GM18519 (cell line): Measurements from ENCODE around the gene UBE2L6.

Source experiments
- ATAC-seq: cut with Tn5 transposase; IDR thresholded peaks from one replicate; pipeline ENCODE4 v1.9.1; 2021; ENCODE audit warnings: mild to moderate bottlenecking, moderate library complexity; ENCODE audit not compliant: unreplicated experiment, low FRiP score

The UBE2L6 gene

GRCh38 chr11:57530596-57531507 lies 36.6 kb downstream of the UBE2L6 start, which contains the start of gene TIMM10:
TSS of gene TIMM10 (minus strand) at chr11:57530754. CDS start at chr11:57530189, 565 bp downstream.
- ATAC-seq = peak; percentile 99

GRCh38 chr11:57530215-57530595 lies 37.3 kb downstream of the UBE2L6 start:
- ATAC-seq = no peak

DNA sequence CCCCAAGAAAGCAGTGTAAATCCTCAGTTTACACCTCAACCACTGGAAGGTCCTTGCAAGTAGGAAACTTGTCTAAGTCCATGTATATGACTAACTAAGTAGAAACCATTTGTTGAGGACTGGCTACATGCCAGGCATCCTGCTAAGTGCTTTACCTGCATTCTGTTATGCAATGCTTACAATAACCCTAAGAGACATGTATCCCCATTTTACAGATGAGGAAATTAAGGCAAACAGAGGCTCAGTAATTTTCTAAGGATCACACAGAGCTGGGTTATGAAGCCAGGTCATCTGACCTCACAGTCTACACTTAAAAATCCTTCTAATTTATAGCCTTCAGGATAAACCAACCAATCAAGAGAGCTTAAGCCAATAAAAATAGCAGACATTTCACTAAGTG lies 38.5 kb downstream of the UBE2L6 start:
- no peak for ATAC-seq

- no peak for ATAC-seq
These were observed 40.3 kb downstream of the UBE2L6 start for GRCh38 chr11:57527056-57527631.

DNA sequence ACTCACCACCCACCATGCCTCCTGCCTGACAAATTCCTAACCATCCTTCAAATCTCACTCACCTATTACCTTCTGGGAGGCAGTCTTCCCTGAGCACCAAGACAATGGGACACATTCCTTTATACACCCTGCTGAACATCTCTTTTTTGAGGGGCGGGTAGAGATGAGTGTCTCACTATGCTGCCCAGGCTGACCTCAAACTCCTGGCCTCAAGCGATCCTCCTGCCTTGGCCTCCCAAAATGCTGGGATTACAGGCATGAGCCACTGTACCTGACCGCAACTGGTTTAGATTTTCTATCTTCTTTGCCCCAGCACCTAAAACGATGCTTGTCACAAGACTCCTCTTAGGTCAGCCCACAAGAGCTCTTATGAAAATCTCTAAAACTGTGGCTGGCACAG lies 44.1 kb downstream of the UBE2L6 start:
- ATAC-seq = no peak

DNA sequence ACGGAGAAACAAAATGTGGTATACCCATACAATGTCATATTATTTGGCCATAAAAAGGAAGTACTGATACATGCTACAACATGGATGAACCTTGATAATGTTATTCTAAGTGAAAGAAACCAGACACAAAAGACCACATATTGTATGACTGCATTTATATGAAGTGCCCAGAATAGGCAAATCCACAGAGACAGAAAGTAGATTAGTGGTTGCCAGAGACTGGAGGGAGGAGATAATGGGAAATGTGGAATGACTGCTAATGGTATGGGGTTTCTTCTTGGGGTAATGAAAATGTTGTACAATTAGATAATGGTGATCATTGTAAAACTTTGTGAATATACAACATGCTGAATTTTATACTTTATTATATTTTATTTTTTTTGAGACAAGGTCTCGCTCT lies 46.4 kb downstream of the UBE2L6 start:
- no peak for ATAC-seq

DNA sequence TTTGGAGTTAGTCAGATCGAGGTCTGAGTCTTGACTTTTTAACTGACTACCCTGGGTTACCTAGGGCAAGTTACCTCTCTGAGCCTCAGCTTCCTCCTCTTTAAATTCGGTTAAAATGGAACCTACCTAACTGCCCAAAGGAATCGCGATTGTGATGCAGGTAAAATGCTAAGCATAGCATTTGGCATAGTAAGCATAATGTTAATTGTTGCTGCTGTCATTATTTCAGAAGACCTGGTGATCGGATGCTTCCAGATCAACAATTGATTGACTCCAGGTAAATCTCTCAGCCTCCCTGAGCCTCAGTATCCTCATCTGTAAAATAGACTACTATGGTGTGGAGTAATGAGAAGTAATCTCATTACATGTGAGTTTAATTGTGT lies 51.4 kb downstream of the UBE2L6 start:
- ATAC-seq = no peak

GRCh38 chr11:57515332-57516060 lies 52.0 kb downstream of the UBE2L6 start, which contains the start of gene SLC43A1:
TSS of gene SLC43A1 (minus strand) at chr11:57515702. CDS start at chr11:57514111, 1,591 bp downstream.
- ATAC-seq = no peak

GRCh38 chr11:57514538-57515331 lies 52.7 kb downstream of the UBE2L6 start:
- no peak for ATAC-seq

DNA sequence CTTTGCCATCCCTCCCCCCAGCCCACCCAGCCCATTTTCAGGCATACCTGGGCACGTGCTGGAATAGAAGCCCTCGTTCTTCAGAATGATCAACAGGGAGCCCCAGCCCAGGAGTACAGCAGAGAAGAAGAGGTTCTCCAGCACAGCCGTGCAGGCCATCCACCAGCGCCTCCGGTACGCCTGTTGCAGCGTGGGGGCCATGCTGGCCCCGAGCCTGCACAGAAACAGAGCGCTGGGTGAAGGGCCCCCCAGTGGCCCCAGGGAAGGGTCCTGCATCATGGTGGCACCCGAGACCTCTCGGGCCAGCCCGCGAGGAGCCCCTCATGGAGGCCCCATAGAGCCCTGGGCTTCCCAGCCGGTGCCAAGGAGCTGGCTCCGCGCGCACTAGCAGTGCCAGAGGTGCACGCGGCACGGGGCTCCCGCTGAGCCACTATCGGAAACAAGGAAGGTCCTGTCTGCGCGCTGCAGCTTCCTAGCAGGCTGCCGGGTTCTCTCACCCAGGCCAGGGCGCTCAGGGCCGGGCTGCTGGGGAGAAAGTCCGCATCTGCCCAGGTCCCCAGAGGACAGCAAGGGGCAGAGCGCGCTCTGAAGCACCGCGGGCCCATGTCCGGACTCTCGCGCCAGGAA lies 53.4 kb downstream of the UBE2L6 start:
- no peak for ATAC-seq

DNA sequence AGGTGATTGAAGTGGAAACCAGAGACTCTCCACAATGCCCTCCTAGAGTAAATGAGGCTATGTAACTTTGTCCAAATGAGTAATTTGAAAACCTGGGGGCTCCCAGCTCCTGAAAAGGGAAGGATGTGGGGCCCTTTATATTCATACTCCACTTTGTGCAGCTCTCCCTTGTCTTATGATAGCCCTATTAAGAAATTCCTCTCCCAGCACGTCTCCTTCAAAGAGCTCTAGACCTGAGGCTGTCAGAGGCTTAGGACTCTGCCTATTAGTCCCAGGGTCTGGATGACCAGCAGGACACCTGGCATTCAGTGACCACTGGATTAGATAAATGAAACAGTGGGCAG lies 54.0 kb downstream of the UBE2L6 start:
- ATAC-seq = no peak

- ATAC-seq = no peak
These were observed 54.6 kb downstream of the UBE2L6 start for GRCh38 chr11:57512646-57513451.

DNA sequence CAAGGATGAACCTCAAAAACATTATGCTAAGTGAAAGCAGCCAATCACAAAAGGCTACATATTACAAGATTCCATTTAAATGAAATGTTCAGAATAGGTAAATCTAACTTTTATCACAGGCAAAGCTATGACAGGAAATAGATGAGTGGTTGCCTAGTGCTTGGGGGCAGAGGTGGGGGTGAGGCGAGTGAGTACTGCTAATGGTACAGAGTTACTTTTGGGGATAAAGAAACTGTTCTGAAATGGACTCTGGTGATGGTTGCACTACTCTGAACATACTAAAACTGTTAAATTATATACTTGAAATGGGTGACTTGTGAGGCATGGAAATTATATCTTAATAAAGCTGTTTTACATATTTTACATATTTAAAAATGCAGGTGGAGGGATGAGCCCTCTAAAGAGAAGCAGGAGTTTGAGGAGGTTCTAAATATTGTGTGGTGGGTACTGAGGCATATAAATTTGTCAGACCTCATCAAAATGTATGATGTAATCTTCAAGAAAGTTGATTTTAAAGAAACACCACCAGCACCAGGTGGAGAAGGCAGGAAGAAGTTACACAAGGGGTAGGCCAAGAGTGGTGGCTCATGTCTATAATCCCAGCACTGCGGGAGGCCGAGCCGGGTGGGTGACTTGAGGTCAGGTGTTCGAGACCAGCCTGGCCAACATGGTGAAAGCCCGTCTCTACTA lies 55.6 kb downstream of the UBE2L6 start:
- ATAC-seq = no peak

GRCh38 chr11:57508341-57509170 lies 58.9 kb downstream of the UBE2L6 start:
- ATAC-seq = no peak

- ATAC-seq = no peak
These were observed 61.0 kb downstream of the UBE2L6 start for GRCh38 chr11:57506522-57506921.

DNA sequence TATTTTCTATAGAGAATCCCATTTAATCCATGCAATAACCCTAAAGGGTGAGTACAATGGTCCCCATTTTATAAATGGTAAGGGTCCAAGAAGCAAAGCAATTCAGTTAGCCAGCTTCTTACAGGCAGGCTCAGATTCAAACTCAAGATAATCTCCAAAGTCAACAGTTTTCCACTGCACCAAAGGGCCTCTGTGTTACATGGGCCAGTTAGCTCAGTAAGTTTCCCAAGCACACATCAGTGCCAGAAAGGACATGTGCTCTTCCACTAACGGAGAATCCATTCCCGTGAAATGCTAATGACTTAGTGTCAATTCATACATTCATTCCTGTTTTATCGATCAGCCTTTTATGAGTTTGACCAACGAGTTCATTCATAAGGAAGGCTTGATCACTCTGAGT lies 63.0 kb downstream of the UBE2L6 start:
- no peak for ATAC-seq

GRCh38 chr11:57502870-57503269 lies 64.6 kb downstream of the UBE2L6 start:
- ATAC-seq = no peak

- ATAC-seq = no peak
These were observed 65.1 kb downstream of the UBE2L6 start for GRCh38 chr11:57502376-57502775.
